CD4-positive, alpha-beta memory T cell (primary cell): Measurements from ENCODE around the gene TWF2. TPM values are rescaled to one million over a fixed set of nuclear protein-coding genes. Genes with fewer than 3 reads are reported as not detected.
A peak's percentile ranks its signal among the peaks of the same experiment; 100 is the strongest.

Experiments used
- CTCF ChIA-PET: fragments of 350-600 bp; sonication (Branson Sonifier 250); formaldehyde crosslinking; loops from one replicate; lab custom pipeline; 2021; ENCODE audit warnings: inconsistent platforms; ENCODE audit not compliant: partially characterized antibody; lab: Charles Lee
- POLR2A ChIA-PET: fragments of 350-600 bp; sonication (Branson Sonifier 250); formaldehyde crosslinking; loops from one replicate; lab custom pipeline; 2021; ENCODE audit not compliant: partially characterized antibody; lab: Charles Lee
- DNase-seq, 5 donors: peaks; one replicate each; pipeline versions ENCODE4 v3.0.0 to v3.0.0-alpha.2; 2020 to 2022; ENCODE audit warnings: mixed read lengths in 1 of 5
- H3K27ac ChIP-seq: one replicate; pipeline ENCODE4 v1.7.0; 2013; ENCODE audit warnings: low read depth, low read length
- H3K27me3 ChIP-seq: 2 replicates; pipeline ENCODE4 v1.7.0; 2013; ENCODE audit warnings: mild to moderate bottlenecking, low read length, moderate library complexity; ENCODE audit not compliant: insufficient read depth
- H3K36me3 ChIP-seq: 2 replicates; pipeline ENCODE4 v1.7.0; 2013; ENCODE audit warnings: mild to moderate bottlenecking, low read length, moderate library complexity; ENCODE audit not compliant: insufficient read depth
- H3K4me1 ChIP-seq: 2 replicates; pipeline ENCODE4 v1.7.0; 2013; ENCODE audit warnings: mild to moderate bottlenecking, low read length, moderate library complexity; ENCODE audit not compliant: insufficient read depth
- H3K4me3 ChIP-seq, 2 donors: one replicate each; pipeline ENCODE4 v1.7.0; 2013; ENCODE audit warnings: low read length in 2 of 2, mild to moderate bottlenecking in 1 of 2
- H3K9me3 ChIP-seq, 2 donors: one replicate each; pipeline ENCODE4 v1.7.0; 2013; ENCODE audit warnings: low read length in 2 of 2, control low read depth in 1 of 2; ENCODE audit not compliant: control insufficient read depth in 1 of 2
- H3K27ac Mint-ChIP-seq, 7 donors: one replicate each; pipeline ENCODE4 v1.8.0; 2020 to 2021; ENCODE audit warnings: mixed read lengths in 7 of 7, mild to moderate bottlenecking in 6 of 7, inconsistent platforms in 3 of 7, moderate library complexity in 3 of 7
- H3K27me3 Mint-ChIP-seq, 2 donors: one replicate each; pipeline ENCODE4 v1.8.0; 2020 to 2021; ENCODE audit warnings: mixed read lengths in 2 of 2
- H3K36me3 Mint-ChIP-seq, 2 donors: one replicate each; pipeline ENCODE4 v1.8.0; 2020 to 2021; ENCODE audit warnings: mixed read lengths in 2 of 2, inconsistent platforms in 1 of 2, mild to moderate bottlenecking in 1 of 2
- H3K4me1 Mint-ChIP-seq, 4 donors: one replicate each; pipeline ENCODE4 v1.8.0; 2020 to 2021; ENCODE audit warnings: mixed read lengths in 4 of 4, mild to moderate bottlenecking in 1 of 4
- H3K4me3 Mint-ChIP-seq, 8 donors: one replicate each; pipeline ENCODE4 v1.8.0; 2020 to 2021; ENCODE audit warnings: mixed read lengths in 8 of 8, mild to moderate bottlenecking in 7 of 8, moderate library complexity in 6 of 8, inconsistent platforms in 3 of 8
- H3K9me3 Mint-ChIP-seq, 8 donors: one replicate each; pipeline ENCODE4 v1.8.0; 2020 to 2021; ENCODE audit warnings: mixed read lengths in 8 of 8, mild to moderate bottlenecking in 5 of 8, inconsistent platforms in 3 of 8, moderate library complexity in 1 of 8
- intact Hi-C: fragments of 100-400 bp; cut with micrococcal nuclease; formaldehyde crosslinking; loops from one replicate; pipeline ENCODE4 v1.15.1; 2023
- polyA plus RNA-seq, 2 donors: library from polyadenylated mRNA; unstranded; fragments of 300-500 nt; fragmentation: Illumina TruSeq; gene quantifications; one replicate each; pipeline ENCODE4 v1.2.3, GENCODE V29; 2021
- total RNA-seq, 2 experiments: library from RNA; stranded (reverse); gene quantifications; one replicate each; pipeline ENCODE4 v1.2.3, GENCODE V29; 2021

TWF2 gene
- total and polyA plus RNA-seq, 4 experiments from 2014 or later = 69.3 to 124 (median 98.9) TPM

- Mint-ChIP-seq H3K36me3 (peaks cover 14 to 53% of the 10 kb centered on the region in 2 donors), H3K4me3 (peak overlapping the region in 1 of 8 donors; percentile 17), H3K9me3 (no peaks in the 10 kb centered on the region), H3K27ac (peak overlapping the region in 5 of 7 donors; percentile 4 to 89 (median 60)), H3K27me3 (no peaks in the 10 kb centered on the region), H3K4me1 (peaks cover 28 to 77% (median 47%) of the 10 kb centered on the region in 4 donors)
- Histone ChIP-seq H3K9me3 (no peaks in the 10 kb centered on the region), H3K4me1 (peaks cover 57% of the 10 kb centered on the region), H3K27me3 (no peaks in the 10 kb centered on the region), H3K36me3 (peaks cover 48% of the 10 kb centered on the region), H3K4me3 (no peak overlapping the region), H3K27ac (no peak overlapping the region)
- ChIA-PET POLR2A (interaction anchor here (0.7 to 38.1 kb wide), 8 partner anchors 9 to 109 kb away, joined by 4 to 1950 read pairs (median 15); partner anchors contain the start of genes GLYCTK, PPM1M, TWF2 and WDR82), CTCF (interaction anchor here (1.5 to 31.1 kb wide), 12 partner anchors 9 to 216 kb away, joined by 5 to 684 read pairs (median 14); partner anchors contain the start of genes GLYCTK, PPM1M, TLR9 and WDR82)
- DNase-seq = peak in 1 of 5 donors; percentile 15
- intact Hi-C loops = loop anchor here (2.0 kb wide), 1 partner anchor 216 kb away; no protein-coding TSS in a partner anchor
These were observed 8.5 kb downstream of the TWF2 start for GRCh38 chr3:52230461-52230860.

GRCh38 chr3:52229656-52230055 lies 9.3 kb downstream of the TWF2 start:
- no peak for DNase-seq
- ChIA-PET POLR2A (interaction anchor here (1.3 to 38.1 kb wide), 5 partner anchors 8 to 110 kb away, joined by 4 to 1950 read pairs (median 19); partner anchors contain the start of genes GLYCTK, TWF2 and WDR82), CTCF (interaction anchor here (3.3 to 31.1 kb wide), 4 partner anchors 9 to 108 kb away, joined by 20 to 684 read pairs (median 231); partner anchors contain the start of genes GLYCTK, TLR9 and WDR82)
- Histone ChIP-seq H3K4me1 (peaks cover 55% of the 10 kb centered on the region), H3K4me3 (no peak overlapping the region), H3K9me3 (no peaks in the 10 kb centered on the region), H3K27ac (no peak overlapping the region), H3K36me3 (peaks cover 42% of the 10 kb centered on the region), H3K27me3 (no peaks in the 10 kb centered on the region)
- H3K27ac Mint-ChIP-seq = peak overlapping the region in 1 of 7 donors; percentile 79
- H3K4me1 Mint-ChIP-seq = peaks cover 24 to 76% (median 45%) of the 10 kb centered on the region in 4 donors
- no peak overlapping the region for H3K4me3 Mint-ChIP-seq
- intact Hi-C loops = loop anchor here (2.0 kb wide), 1 partner anchor 217 kb away; no protein-coding TSS in a partner anchor
- H3K27me3 Mint-ChIP-seq = no peaks in the 10 kb centered on the region
- no peaks in the 10 kb centered on the region for H3K9me3 Mint-ChIP-seq
- H3K36me3 Mint-ChIP-seq = peaks cover 14 to 49% of the 10 kb centered on the region in 2 donors

- intact Hi-C loops = no loop called here
- Histone ChIP-seq H3K27ac (no peak overlapping the region), H3K4me3 (no peak overlapping the region), H3K9me3 (no peaks in the 10 kb centered on the region), H3K27me3 (no peaks in the 10 kb centered on the region), H3K36me3 (peaks cover 34% of the 10 kb centered on the region), H3K4me1 (peaks cover 55% of the 10 kb centered on the region)
- H3K27me3 Mint-ChIP-seq = no peaks in the 10 kb centered on the region
- no peak overlapping the region for H3K27ac Mint-ChIP-seq
- H3K4me3 Mint-ChIP-seq = no peak overlapping the region
- H3K9me3 Mint-ChIP-seq = no peaks in the 10 kb centered on the region
- H3K4me1 Mint-ChIP-seq = peaks cover 22 to 76% (median 48%) of the 10 kb centered on the region in 4 donors
- peaks cover 14 to 50% of the 10 kb centered on the region in 2 donors for H3K36me3 Mint-ChIP-seq
- ChIA-PET POLR2A (interaction anchor here (0.5 to 38.1 kb wide), 3 partner anchors 11 to 190 kb away, joined by 5 to 1950 read pairs (median 18); partner anchors contain the start of genes GLYCTK, TWF2 and WDR82), CTCF (interaction anchor here (11.0 to 31.1 kb wide), 3 partner anchors 8 to 109 kb away, joined by 179 to 684 read pairs (median 283); partner anchors contain the start of genes GLYCTK, TLR9 and WDR82)
- DNase-seq = no peak
These were observed 10.1 kb downstream of the TWF2 start for GRCh38 chr3:52228751-52229291.

- peaks cover 58% of the 10 kb centered on the region for H3K4me1 ChIP-seq
These were observed 10.7 kb downstream of the TWF2 start for GRCh38 chr3:52228266-52228665.

GRCh38 chr3:52227766-52228165 lies 11.2 kb downstream of the TWF2 start:
- H3K4me1 Mint-ChIP-seq = peaks cover 27 to 76% (median 52%) of the 10 kb centered on the region in 4 donors
- no peak for DNase-seq
- no peak overlapping the region for H3K4me3 ChIP-seq
- intact Hi-C loops = no loop called here
- H3K27ac ChIP-seq = no peak overlapping the region
- H3K27ac Mint-ChIP-seq = peak overlapping the region in 2 of 7 donors; percentile 13 to 22
- H3K9me3 ChIP-seq = no peaks in the 10 kb centered on the region
- H3K36me3 Mint-ChIP-seq = peaks cover 14 to 45% of the 10 kb centered on the region in 2 donors
- ChIA-PET CTCF (interaction anchor here (0.7 to 31.1 kb wide), 6 partner anchors 7 to 224 kb away, joined by 3 to 684 read pairs (median 4); partner anchors contain the start of genes GLYCTK and WDR82), POLR2A (interaction anchor here (1.3 to 13.6 kb wide), 3 partner anchors 10 to 53 kb away, joined by 4 to 156 read pairs (median 10); partner anchors contain the start of genes TWF2 and WDR82)
- no peak overlapping the region for H3K4me3 Mint-ChIP-seq
- peaks cover 58% of the 10 kb centered on the region for H3K4me1 ChIP-seq
- no peaks in the 10 kb centered on the region for H3K27me3 ChIP-seq
- H3K27me3 Mint-ChIP-seq = no peaks in the 10 kb centered on the region
- no peaks in the 10 kb centered on the region for H3K9me3 Mint-ChIP-seq
- peaks cover 33% of the 10 kb centered on the region for H3K36me3 ChIP-seq

More at GRCh38 chr3:52228266-52228665, 10.7 kb downstream of the TWF2 start:
- H3K4me3 Mint-ChIP-seq = no peak overlapping the region
- H3K27ac Mint-ChIP-seq = peak overlapping the region in 1 of 7 donors; percentile 22
- DNase-seq = no peak
- no peaks in the 10 kb centered on the region for H3K27me3 Mint-ChIP-seq
- H3K36me3 Mint-ChIP-seq = peaks cover 14 to 46% of the 10 kb centered on the region in 2 donors
- peaks cover 33% of the 10 kb centered on the region for H3K36me3 ChIP-seq
- H3K4me3 ChIP-seq = no peak overlapping the region
- H3K4me1 Mint-ChIP-seq = peaks cover 27 to 76% (median 50%) of the 10 kb centered on the region in 4 donors
- H3K27ac ChIP-seq = no peak overlapping the region
- intact Hi-C loops = no loop called here
- POLR2A ChIA-PET = interaction anchor here (4.1 to 38.1 kb wide), 2 partner anchors 11 to 52 kb away, joined by 18 to 1950 read pairs; partner anchors contain the start of genes GLYCTK, TWF2 and WDR82
- CTCF ChIA-PET = interaction anchor here (11.0 to 31.1 kb wide), 3 partner anchors 7 to 109 kb away, joined by 179 to 684 read pairs (median 283); partner anchors contain the start of genes GLYCTK, TLR9 and WDR82
- H3K9me3 Mint-ChIP-seq = no peaks in the 10 kb centered on the region
- no peaks in the 10 kb centered on the region for H3K9me3 ChIP-seq
- no peaks in the 10 kb centered on the region for H3K27me3 ChIP-seq

GRCh38 chr3:52227117-52227516 lies 11.8 kb downstream of the TWF2 start:
- H3K4me1 Mint-ChIP-seq = peaks cover 31 to 76% (median 54%) of the 10 kb centered on the region in 4 donors
- no peaks in the 10 kb centered on the region for H3K9me3 ChIP-seq
- H3K4me1 ChIP-seq = peaks cover 58% of the 10 kb centered on the region
- peaks cover 14 to 43% of the 10 kb centered on the region in 2 donors for H3K36me3 Mint-ChIP-seq
- peak overlapping the region in 5 of 7 donors; percentile 64 to 91 (median 89) for H3K27ac Mint-ChIP-seq
- CTCF ChIA-PET = interaction anchor here (0.7 to 31.1 kb wide), 6 partner anchors 8 to 224 kb away, joined by 3 to 684 read pairs (median 4); partner anchors contain the start of genes GLYCTK and WDR82
- H3K36me3 ChIP-seq = peaks cover 33% of the 10 kb centered on the region
- no peak overlapping the region for H3K4me3 ChIP-seq
- H3K27me3 ChIP-seq = no peaks in the 10 kb centered on the region
- H3K27ac ChIP-seq = no peak overlapping the region
- intact Hi-C loops = no loop called here
- DNase-seq = no peak
- peak overlapping the region in 3 of 8 donors; percentile 21 to 62 (median 26) for H3K4me3 Mint-ChIP-seq
- H3K9me3 Mint-ChIP-seq = no peaks in the 10 kb centered on the region
- POLR2A ChIA-PET = interaction anchor here (1.2 to 13.6 kb wide), 6 partner anchors 10 to 61 kb away, joined by 4 to 156 read pairs (median 8); partner anchors contain the start of genes GLYCTK, PPM1M, TWF2 and WDR82
- H3K27me3 Mint-ChIP-seq = no peaks in the 10 kb centered on the region
